Endodermal cell (in vitro differentiated cells): ENCODE measurements around the gene CORO6. TPM values are rescaled to one million over a fixed set of nuclear protein-coding genes. Genes with fewer than 3 reads are reported as not detected.

Experiments used
- DNase-seq: peaks from one replicate; pipeline ENCODE4 v3.0.0-alpha.2; 2017
- H3K27ac ChIP-seq: 2 replicates; pipeline ENCODE4 v1.5.1; 2013; ENCODE audit warnings: mild to moderate bottlenecking, low read depth, low read length, moderate library complexity
- H3K27me3 ChIP-seq: 2 replicates; pipeline ENCODE4 v1.6.1; 2013; ENCODE audit warnings: mild to moderate bottlenecking, low read length, moderate library complexity; ENCODE audit not compliant: insufficient read depth, control insufficient read depth, poor library complexity, severe bottlenecking
- H3K36me3 ChIP-seq: 2 replicates; pipeline ENCODE4 v1.7.0; 2013; ENCODE audit warnings: mild to moderate bottlenecking, low read length, moderate library complexity; ENCODE audit not compliant: control insufficient read depth, insufficient read depth
- H3K4me1 ChIP-seq: one replicate; pipeline ENCODE4 v1.7.0; 2013; ENCODE audit warnings: low read length; ENCODE audit not compliant: control insufficient read depth, insufficient read depth
- H3K4me3 ChIP-seq: 2 replicates; pipeline ENCODE4 v1.5.1; 2013; ENCODE audit warnings: mild to moderate bottlenecking, low read length, moderate library complexity
- H3K9ac ChIP-seq: 2 replicates; pipeline ENCODE4 v1.6.1; 2013; ENCODE audit warnings: mild to moderate bottlenecking, low read length, moderate library complexity; ENCODE audit not compliant: poor library complexity, severe bottlenecking; ENCODE audit errors: extremely low read depth
- H3K9me3 ChIP-seq: 2 replicates; pipeline ENCODE4 v1.6.1; 2013; ENCODE audit warnings: mild to moderate bottlenecking, low read length, moderate library complexity; ENCODE audit not compliant: control insufficient read depth
- H3K27ac Mint-ChIP-seq: 2 replicates; pipeline ENCODE4 v1.8.0; 2020; ENCODE audit warnings: mixed read lengths
- H3K27me3 Mint-ChIP-seq: 2 replicates; pipeline ENCODE4 v1.8.0; 2021; ENCODE audit warnings: mild to moderate bottlenecking, mixed read lengths; ENCODE audit not compliant: insufficient read depth
- H3K36me3 Mint-ChIP-seq: 2 replicates; pipeline ENCODE4 v1.8.0; 2020; ENCODE audit warnings: low read depth, mixed read lengths
- H3K4me1 Mint-ChIP-seq: 2 replicates; pipeline ENCODE4 v1.8.0; 2020; ENCODE audit warnings: mixed read lengths
- H3K4me3 Mint-ChIP-seq: 2 replicates; pipeline ENCODE4 v1.8.0; 2020; ENCODE audit warnings: mild to moderate bottlenecking, moderate library complexity, mixed read lengths
- H3K9me3 Mint-ChIP-seq: 2 replicates; pipeline ENCODE4 v1.8.0; 2020; ENCODE audit warnings: mild to moderate bottlenecking, mixed read lengths
- WGBS, 2 experiments: methylation state at CpG; one replicate each; pipeline versions ENCODE4 v1.1.5 to v1.1.7; 2013; ENCODE audit warnings: missing lambda C conversion rate in 2 of 2, mixed read lengths in 1 of 2; ENCODE audit not compliant: insufficient coverage in 1 of 2, insufficient read length in 1 of 2; 5-methylcytosine and 5-hydroxymethylcytosine counted together
- total RNA-seq, 2 donors: library from RNA; stranded (reverse); fragmentation: NEBNext Ultra II Directional in 1 of 2; extraction: Animal tissue kit (Norgen Biotek cat#: 25700) in 1 of 2; gene quantifications; 2 replicates in 1 of 2; 3 replicates in 1 of 2; pipeline ENCODE4 v1.2.1, GENCODE V29; 2021
- TF ChIP-seq, protein P1 (sequence below): fragments of 200-600 bp; sonication (generic); conservative IDR thresholded peaks from 2 replicates; pipeline ENCODE4 v1.5.0; 2021; ENCODE audit warnings: antibody characterized with exemption, mild to moderate bottlenecking

CORO6 gene
- total RNA-seq, 2 donors from 2014 or later = 0.86 to 1.00 TPM

DNA sequence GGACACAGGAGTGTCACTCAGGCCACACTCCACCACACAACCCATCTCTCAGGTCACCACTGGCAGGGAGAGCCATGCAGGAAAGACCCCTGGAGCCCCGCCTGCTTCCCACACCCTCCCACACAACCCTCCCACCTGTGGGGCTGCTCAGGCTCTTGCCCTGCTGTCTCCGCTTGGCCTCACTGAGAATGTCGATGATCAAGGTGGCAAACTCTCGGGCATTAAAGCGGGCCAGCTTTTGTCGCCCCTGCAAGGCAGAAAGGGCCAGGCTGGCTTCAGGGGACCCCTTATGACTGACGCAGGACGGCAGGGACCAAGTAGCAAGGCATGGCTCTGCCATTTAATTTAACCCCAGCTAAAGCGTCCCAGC, 45.7 kb downstream of the CORO6 start:
- no peaks in the 10 kb centered on the region for H3K27me3 Mint-ChIP-seq
- Histone ChIP-seq H3K4me3 (no peak overlapping the region), H3K36me3 (peaks cover 31% of the 10 kb centered on the region), H3K27ac (no peak overlapping the region), H3K9ac (no peak overlapping the region), H3K27me3 (no peaks in the 10 kb centered on the region), H3K4me1 (no peaks in the 10 kb centered on the region), H3K9me3 (no peaks in the 10 kb centered on the region)
- no peak overlapping the region for H3K4me3 Mint-ChIP-seq
- TF ChIP-seq, protein P1, sequence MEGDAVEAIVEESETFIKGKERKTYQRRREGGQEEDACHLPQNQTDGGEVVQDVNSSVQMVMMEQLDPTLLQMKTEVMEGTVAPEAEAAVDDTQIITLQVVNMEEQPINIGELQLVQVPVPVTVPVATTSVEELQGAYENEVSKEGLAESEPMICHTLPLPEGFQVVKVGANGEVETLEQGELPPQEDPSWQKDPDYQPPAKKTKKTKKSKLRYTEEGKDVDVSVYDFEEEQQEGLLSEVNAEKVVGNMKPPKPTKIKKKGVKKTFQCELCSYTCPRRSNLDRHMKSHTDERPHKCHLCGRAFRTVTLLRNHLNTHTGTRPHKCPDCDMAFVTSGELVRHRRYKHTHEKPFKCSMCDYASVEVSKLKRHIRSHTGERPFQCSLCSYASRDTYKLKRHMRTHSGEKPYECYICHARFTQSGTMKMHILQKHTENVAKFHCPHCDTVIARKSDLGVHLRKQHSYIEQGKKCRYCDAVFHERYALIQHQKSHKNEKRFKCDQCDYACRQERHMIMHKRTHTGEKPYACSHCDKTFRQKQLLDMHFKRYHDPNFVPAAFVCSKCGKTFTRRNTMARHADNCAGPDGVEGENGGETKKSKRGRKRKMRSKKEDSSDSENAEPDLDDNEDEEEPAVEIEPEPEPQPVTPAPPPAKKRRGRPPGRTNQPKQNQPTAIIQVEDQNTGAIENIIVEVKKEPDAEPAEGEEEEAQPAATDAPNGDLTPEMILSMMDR = no peak
- H3K4me1 Mint-ChIP-seq = peaks cover 1% of the 10 kb centered on the region
- no peaks in the 10 kb centered on the region for H3K9me3 Mint-ChIP-seq
- WGBS, 2 experiments = 94 to 97% methylated on average over 8 to 9 of the region's 9 CpGs
- H3K36me3 Mint-ChIP-seq = peaks cover 22% of the 10 kb centered on the region
- no peak overlapping the region for H3K27ac Mint-ChIP-seq
- no peak for DNase-seq

- TF ChIP-seq, protein P1 = no peak
- Histone ChIP-seq H3K27me3 (no peaks in the 10 kb centered on the region), H3K36me3 (peaks cover 31% of the 10 kb centered on the region), H3K9me3 (no peaks in the 10 kb centered on the region), H3K9ac (no peak overlapping the region), H3K4me1 (no peaks in the 10 kb centered on the region), H3K27ac (no peak overlapping the region), H3K4me3 (no peak overlapping the region)
- Mint-ChIP-seq H3K36me3 (peaks cover 21% of the 10 kb centered on the region), H3K27ac (no peak overlapping the region), H3K4me3 (no peak overlapping the region), H3K9me3 (no peaks in the 10 kb centered on the region), H3K4me1 (peaks cover 1% of the 10 kb centered on the region), H3K27me3 (peaks cover 5% of the 10 kb centered on the region)
- DNase-seq = no peak
- WGBS, 2 experiments = 94 to 97% methylated on average over 14 to 37 of the region's 37 CpGs
Observed at GRCh38 chr17:29576214-29577000, 46.3 kb downstream of the CORO6 start.

- Mint-ChIP-seq H3K4me1 (peaks cover 1% of the 10 kb centered on the region), H3K4me3 (no peak overlapping the region), H3K36me3 (peaks cover 19% of the 10 kb centered on the region), H3K27me3 (peaks cover 11% of the 10 kb centered on the region), H3K9me3 (no peaks in the 10 kb centered on the region), H3K27ac (no peak overlapping the region)
- Histone ChIP-seq H3K4me1 (no peaks in the 10 kb centered on the region), H3K36me3 (peaks cover 27% of the 10 kb centered on the region), H3K27ac (no peak overlapping the region), H3K9ac (no peak overlapping the region), H3K9me3 (no peaks in the 10 kb centered on the region), H3K4me3 (no peak overlapping the region), H3K27me3 (no peaks in the 10 kb centered on the region)
- TF ChIP-seq, protein P1 = no peak
- DNase-seq = no peak
- WGBS, 2 experiments = 93 to 94% methylated on average over 18 to 28 of the region's 28 CpGs
Observed at GRCh38 chr17:29575511-29576213, 47.0 kb downstream of the CORO6 start.
